Measurements from ENCODE around the gene MRPL32. TPM values are rescaled to one million over a fixed set of nuclear protein-coding genes. Genes with fewer than 3 reads are reported as not detected.
A peak's percentile ranks its signal among the peaks of the same experiment; 100 is the strongest.

The MRPL32 gene
- total and polyA plus RNA-seq, 2 of the 13 experiments (the other 11 are each of a cell fraction or from before 2014, with no cell fraction given) = 39.0 to 81.2 TPM

DNA sequence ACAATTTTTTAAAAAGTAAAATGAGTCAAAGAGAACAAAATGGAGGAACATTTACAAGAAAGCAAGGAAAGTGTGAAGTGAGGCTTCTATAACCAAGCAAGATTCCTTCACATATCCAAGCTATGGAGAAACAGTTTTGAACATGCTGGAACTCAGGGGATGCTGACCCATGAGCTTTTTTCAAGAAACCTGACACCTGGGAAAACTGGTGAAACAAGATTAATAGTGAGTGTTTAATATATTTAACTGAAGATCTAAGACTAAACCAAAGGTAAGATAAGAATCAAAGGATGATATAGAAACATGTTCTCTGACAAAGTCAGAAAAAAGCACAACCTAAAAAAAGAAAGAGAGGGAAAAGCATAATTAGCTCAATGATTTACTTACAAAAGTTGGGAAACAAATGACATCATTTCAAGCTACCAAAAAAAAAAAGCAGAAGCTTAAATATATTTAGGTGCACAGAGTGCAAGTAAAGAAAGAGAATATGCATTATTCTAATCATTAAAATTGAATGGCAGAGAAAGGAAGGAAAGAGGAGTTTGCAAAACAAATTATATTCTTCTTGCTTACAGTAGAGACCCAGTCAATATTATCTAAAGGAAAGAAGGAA, 45.2 kb upstream of the MRPL32 start:
- Histone ChIP-seq H3K9ac (ENCODE audit: insufficient read depth, low read depth, low read length) (no peak overlapping the region), H3K4me2 (ENCODE audit: low read depth, low read length) (peak overlapping the region; percentile 87; the same call in 1 of the 2 replicates), H2AFZ (ENCODE audit: low read length) (no peak overlapping the region), H3K79me2 (ENCODE audit: insufficient read depth, low read length) (no peaks in the 10 kb centered on the region), H3K9me3 (ENCODE audit: low read length) (no peaks in the 10 kb centered on the region), H3K4me1 (ENCODE audit: insufficient read depth, low read length) (peaks cover 11% of the 10 kb centered on the region), H3K27me3 (ENCODE audit: control insufficient read depth in 1 of 2, insufficient read depth in 2 of 2, low read length in 2 of 2) (no peaks in the 10 kb centered on the region), H4K20me1 (ENCODE audit: insufficient read depth, low read length) (no peaks in the 10 kb centered on the region), H3K4me3 (replicated peaks in 1 of 3; ENCODE audit: insufficient read depth in 1 of 3, low read depth in 2 of 3, low read length in 3 of 3) (peak overlapping the region in 1 of 3 experiments; percentile 70; a peak in 2 of 6 replicates), H3K27ac (ENCODE audit: extremely low read length, insufficient read depth, low read length) (no peak overlapping the region), H3K36me3 (replicated peaks in 1 of 2; ENCODE audit: control insufficient read depth in 1 of 2, insufficient read depth in 2 of 2, low read length in 2 of 2) (no peaks in the 10 kb centered on the region)
- ChIA-PET POLR2A (no interaction called here), CTCF (ENCODE audit: low intra/inter-chr PET ratio, low total read pairs) (no interaction called here)
- no peak for FAIRE-seq
- BruUV-seq (replicated peaks) = no TSS peak
- DNase-seq (ENCODE audit: low spot score) = no peak
- no peak for ATAC-seq
- intact Hi-C loops (cut with micrococcal nuclease; ENCODE audit: unreplicated experiment) = no loop called here
- TF ChIP-seq, protein P1, sequence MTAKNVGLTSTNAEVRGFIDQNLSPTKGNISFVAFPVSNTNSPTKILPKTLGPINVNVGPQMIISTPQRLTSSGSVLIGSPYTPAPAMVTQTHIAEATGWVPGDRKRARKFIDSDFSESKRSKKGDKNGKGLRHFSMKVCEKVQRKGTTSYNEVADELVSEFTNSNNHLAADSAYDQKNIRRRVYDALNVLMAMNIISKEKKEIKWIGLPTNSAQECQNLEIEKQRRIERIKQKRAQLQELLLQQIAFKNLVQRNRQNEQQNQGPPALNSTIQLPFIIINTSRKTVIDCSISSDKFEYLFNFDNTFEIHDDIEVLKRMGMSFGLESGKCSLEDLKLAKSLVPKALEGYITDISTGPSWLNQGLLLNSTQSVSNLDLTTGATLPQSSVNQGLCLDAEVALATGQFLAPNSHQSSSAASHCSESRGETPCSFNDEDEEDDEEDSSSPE (CRISPR knock-in tag; IDR thresholded peaks at IDR 0.05) = no peak
- TF ChIP-seq ISL2 (CRISPR knock-in tag; IDR thresholded peaks at IDR 0.05) = no peak
- no peak for TF ChIP-seq ATRX (CRISPR knock-in tag; IDR thresholded peaks at IDR 0.05; ENCODE audit: borderline replicate concordance)
- no peak for TF ChIP-seq ZNF557 (CRISPR knock-in tag; IDR thresholded peaks at IDR 0.05)
- no peak for TF ChIP-seq TOPORS (CRISPR knock-in tag; IDR thresholded peaks at IDR 0.05)
- TF ChIP-seq, protein P2, sequence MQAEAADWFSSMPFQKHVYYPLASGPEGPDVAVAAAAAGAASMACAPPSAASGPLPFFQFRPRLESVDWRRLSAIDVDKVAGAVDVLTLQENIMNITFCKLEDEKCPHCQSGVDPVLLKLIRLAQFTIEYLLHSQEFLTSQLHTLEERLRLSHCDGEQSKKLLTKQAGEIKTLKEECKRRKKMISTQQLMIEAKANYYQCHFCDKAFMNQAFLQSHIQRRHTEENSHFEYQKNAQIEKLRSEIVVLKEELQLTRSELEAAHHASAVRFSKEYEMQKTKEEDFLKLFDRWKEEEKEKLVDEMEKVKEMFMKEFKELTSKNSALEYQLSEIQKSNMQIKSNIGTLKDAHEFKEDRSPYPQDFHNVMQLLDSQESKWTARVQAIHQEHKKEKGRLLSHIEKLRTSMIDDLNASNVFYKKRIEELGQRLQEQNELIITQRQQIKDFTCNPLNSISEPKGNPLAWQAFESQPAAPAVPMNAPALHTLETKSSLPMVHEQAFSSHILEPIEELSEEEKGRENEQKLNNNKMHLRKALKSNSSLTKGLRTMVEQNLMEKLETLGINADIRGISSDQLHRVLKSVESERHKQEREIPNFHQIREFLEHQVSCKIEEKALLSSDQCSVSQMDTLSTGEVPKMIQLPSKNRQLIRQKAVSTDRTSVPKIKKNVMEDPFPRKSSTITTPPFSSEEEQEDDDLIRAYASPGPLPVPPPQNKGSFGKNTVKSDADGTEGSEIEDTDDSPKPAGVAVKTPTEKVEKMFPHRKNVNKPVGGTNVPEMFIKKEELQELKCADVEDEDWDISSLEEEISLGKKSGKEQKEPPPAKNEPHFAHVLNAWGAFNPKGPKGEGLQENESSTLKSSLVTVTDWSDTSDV (CRISPR knock-in tag; IDR thresholded peaks at IDR 0.05) = no peak
- peak; percentile 49 for TF ChIP-seq ATF7 (IDR thresholded peaks at IDR 0.05)
- no peak for TF ChIP-seq ATF7 (CRISPR knock-in tag; IDR thresholded peaks at IDR 0.05)
- in situ Hi-C loops (cut with HindIII; ENCODE audit: extremely low pct_ligation_motif_present, low pct_unique_long_range_greater_than_20kb) = no loop called here
